Cerebellar cortex (tissue), 1 donor: Measurements from ENCODE around the gene RBMXL3.

ENCODE experiments used
- DNase-seq: peaks from one replicate; pipeline ENCODE4 v3.0.0-alpha.2; 2015; ENCODE audit warnings: low spot score

The RBMXL3 gene

GRCh38 chrX:115233497-115234455 is 44.6 kb downstream of the RBMXL3 start, which contains the start of gene LRCH2:
LRCH2 (minus strand) TSS chrX:115234096; CDS start chrX:115234041, 55 bp downstream.
- peak; percentile 48 for DNase-seq

GRCh38 chrX:115234461-115234860 is 45.3 kb downstream of the RBMXL3 start:
- no peak for DNase-seq

- no peak for DNase-seq
These were observed 47.4 kb downstream of the RBMXL3 start for GRCh38 chrX:115236560-115236959.

GRCh38 chrX:115237056-115237455 is 47.8 kb downstream of the RBMXL3 start:
- DNase-seq = no peak
